Adipose tissue (tissue), 3 donors: Measurements from ENCODE around the gene CCN6. TPM values are rescaled to one million over a fixed set of nuclear protein-coding genes. Genes with fewer than 3 reads are reported as not detected.
"Not testable (repeated sequence)": the region's sequence is repeated elsewhere in the genome, so short reads cannot be mapped to it uniquely, and the experiment has no call there.

Experiments
- H3K27ac ChIP-seq: one replicate; pipeline ENCODE4 v1.5.1; 2013; ENCODE audit warnings: low read depth, low read length
- WGBS, 3 donors: extraction: QIAGEN DNeasy Blood & Tissue Kit; methylation state at CpG; one replicate each; pipeline ENCODE4 v1.1.7; 2013; 5-methylcytosine and 5-hydroxymethylcytosine counted together
- polyA plus RNA-seq, 3 donors: library from polyadenylated mRNA; stranded (reverse); fragments of 200-250 nt; gene quantifications; one replicate each; pipeline ENCODE4 v1.2.3, GENCODE V29; 2013
- donor health status: healthy with polysubstance abuse.
- donor health status: Bipolar disorder and iron deficiency.
- donor health status: healthy.

Gene CCN6
- polyA plus RNA-seq, 3 donors = not detected

- no peak overlapping the region for H3K27ac ChIP-seq
- 0 to 1% (median 0%) methylated on average over 36 of the region's 36 CpGs for WGBS, 3 donors
Observed at GRCh38 chr6:112043032-112044007, 10.6 kb upstream of the CCN6 start.

- no peak overlapping the region for H3K27ac ChIP-seq
- 58 to 73% (median 70%) methylated on average over 8 of the region's 8 CpGs for WGBS, 3 donors
Observed at GRCh38 chr6:112044196-112044595, 9.7 kb upstream of the CCN6 start.

GRCh38 chr6:112044856-112045255, 9.0 kb upstream of the CCN6 start:
- H3K27ac ChIP-seq = no peak overlapping the region
- WGBS, 3 donors = 15 to 69% (median 53%) methylated on average over 3 of the region's 3 CpGs

GRCh38 chr6:112047523-112047922, 6.4 kb upstream of the CCN6 start:
- WGBS, 3 donors = 93 to 97% (median 95%) methylated on average over 19 to 25 of the region's 25 CpGs
- H3K27ac ChIP-seq = not testable (repeated sequence)

GRCh38 chr6:112049026-112049799, 4.7 kb upstream of the CCN6 start:
- WGBS, 3 donors = 77 to 82% (median 78%) methylated on average over 6 of the region's 6 CpGs
- H3K27ac ChIP-seq = no peak overlapping the region

- no peak overlapping the region for H3K27ac ChIP-seq
- 90 to 92% (median 90%) methylated on average over 7 of the region's 7 CpGs for WGBS, 3 donors
Observed at GRCh38 chr6:112049996-112050395, 3.9 kb upstream of the CCN6 start.

- 77 to 94% (median 93%) methylated on average over 5 of the region's 5 CpGs for whole genome bisulfite sequencing, 3 donors
- H3K27ac ChIP-seq = no peak overlapping the region
Observed at GRCh38 chr6:112050429-112050828, 3.5 kb upstream of the CCN6 start.

GRCh38 chr6:112051251-112051740, 2.6 kb upstream of the CCN6 start:
- 82 to 97% (median 85%) methylated on average over 4 of the region's 4 CpGs for WGBS, 3 donors
- H3K27ac ChIP-seq = not testable (repeated sequence)

GRCh38 chr6:112054555-112055190, 769 bp downstream of the CCN6 start:
- WGBS, 3 donors = 77 to 85% (median 78%) methylated on average over 10 of the region's 10 CpGs
- H3K27ac ChIP-seq = no peak overlapping the region

GRCh38 chr6:112058243-112059032, 4.5 kb downstream of the CCN6 start:
- 47 to 79% (median 60%) methylated on average over 4 of the region's 4 CpGs for WGBS, 3 donors
- no peak overlapping the region for H3K27ac ChIP-seq

- WGBS, 3 donors = 92 to 94% (median 92%) methylated on average over 4 of the region's 4 CpGs
- H3K27ac ChIP-seq = no peak overlapping the region
Observed at GRCh38 chr6:112061605-112062004, 7.7 kb downstream of the CCN6 start.

- H3K27ac ChIP-seq = no peak overlapping the region
- 81 to 87% (median 86%) methylated on average over 3 of the region's 3 CpGs for WGBS, 3 donors
Observed at GRCh38 chr6:112062966-112063365, 9.1 kb downstream of the CCN6 start.

- no peak overlapping the region for H3K27ac ChIP-seq
- WGBS, 3 donors = 62 to 73% (median 66%) methylated on average over 6 of the region's 6 CpGs
Observed at GRCh38 chr6:112065426-112065986, 11.6 kb downstream of the CCN6 start.

GRCh38 chr6:112066606-112067005, 12.7 kb downstream of the CCN6 start:
- 49 to 79% (median 65%) methylated on average over 3 of the region's 3 CpGs for WGBS, 3 donors
- H3K27ac ChIP-seq = no peak overlapping the region

- WGBS, 3 donors = 90 to 95% (median 91%) methylated on average over 4 of the region's 4 CpGs
- no peak overlapping the region for H3K27ac ChIP-seq
Observed at GRCh38 chr6:112081569-112081968, 27.7 kb downstream of the CCN6 start.

- no peak overlapping the region for H3K27ac ChIP-seq
- WGBS, 3 donors = 73 to 78% (median 78%) methylated on average over 8 of the region's 8 CpGs
Observed at GRCh38 chr6:112085286-112086065, 31.6 kb downstream of the CCN6 start.

GRCh38 chr6:112086744-112087135, 32.8 kb downstream of the CCN6 start:
- 0% methylated on average over 8 of the region's 8 CpGs for WGBS, 3 donors
- H3K27ac ChIP-seq = no peak overlapping the region
